Measurements from ENCODE around the gene CISTR.
"Not testable (repeated sequence)": the region's sequence is repeated elsewhere in the genome, so short reads cannot be mapped to it uniquely, and the experiment has no call there.

Gene CISTR

GRCh38 chr12:53718567-53718966, 33.2 kb downstream of the CISTR start:
- DNase-seq (ENCODE audit: low spot score) = not testable (repeated sequence)

GRCh38 chr12:53717319-53717718, 34.5 kb downstream of the CISTR start:
- no peak for DNase-seq (ENCODE audit: low spot score)

- no peak for DNase-seq (ENCODE audit: low spot score)
These were observed 37.8 kb downstream of the CISTR start for GRCh38 chr12:53714004-53714403.

GRCh38 chr12:53713516-53713915, 38.3 kb downstream of the CISTR start:
- no peak for DNase-seq (ENCODE audit: low spot score)

GRCh38 chr12:53712059-53712643, 39.6 kb downstream of the CISTR start:
- no peak for DNase-seq (ENCODE audit: low spot score)

- no peak for DNase-seq (ENCODE audit: low spot score)
These were observed 41.7 kb downstream of the CISTR start for GRCh38 chr12:53710091-53710490.

- no peak for DNase-seq (ENCODE audit: low spot score)
These were observed 42.1 kb downstream of the CISTR start for GRCh38 chr12:53709671-53710070.

- no peak for DNase-seq (ENCODE audit: low spot score)
These were observed 45.7 kb downstream of the CISTR start for GRCh38 chr12:53706080-53706479.

- DNase-seq (ENCODE audit: low spot score) = no peak
These were observed 48.0 kb downstream of the CISTR start for GRCh38 chr12:53703756-53704155.

GRCh38 chr12:53701518-53702264, 50.1 kb downstream of the CISTR start:
- DNase-seq (ENCODE audit: low spot score) = peak; percentile 76

- no peak for DNase-seq (ENCODE audit: low spot score)
These were observed 51.2 kb downstream of the CISTR start for GRCh38 chr12:53700567-53700966.

GRCh38 chr12:53699678-53700025, 52.1 kb downstream of the CISTR start:
- DNase-seq (ENCODE audit: low spot score) = no peak

GRCh38 chr12:53698948-53699677, 52.7 kb downstream of the CISTR start:
- DNase-seq (ENCODE audit: low spot score) = no peak

GRCh38 chr12:53696655-53697331, 55.0 kb downstream of the CISTR start:
- DNase-seq (ENCODE audit: low spot score) = no peak

Data from RKO (cell line).